DOHH2 (cell line): ENCODE results near the gene RPL19.

ENCODE experiments used
- H3F3A ChIP-seq: fragments of 200-600 bp; sonication (generic), shearing (Covaris generic); 2 replicates; pipeline ENCODE4 v1.6.0; 2016; ENCODE audit warnings: antibody characterized with exemption, mild to moderate bottlenecking; ENCODE audit not compliant: control insufficient read depth, insufficient read depth
- H3K27ac ChIP-seq: fragments of 200-600 bp; sonication (generic); 2 replicates; pipeline ENCODE4 v1.5.1; 2014; ENCODE audit warnings: low read depth, mild to moderate bottlenecking, low read length, moderate library complexity
- H3K27me3 ChIP-seq: fragments of 200-600 bp; sonication (generic); 2 replicates; pipeline ENCODE4 v1.6.1; 2014; ENCODE audit warnings: mild to moderate bottlenecking, low read length, mixed read lengths; ENCODE audit not compliant: control insufficient read depth
- H3K36me3 ChIP-seq: fragments of 200-600 bp; sonication (generic); 2 replicates; pipeline ENCODE4 v1.6.1; 2014; ENCODE audit warnings: mild to moderate bottlenecking, low read length, moderate library complexity, mixed read lengths; ENCODE audit not compliant: control insufficient read depth
- H3K4me1 ChIP-seq: fragments of 200-600 bp; sonication (generic); 2 replicates; pipeline ENCODE4 v1.6.1; 2014; ENCODE audit warnings: mild to moderate bottlenecking, low read length, mixed read lengths; ENCODE audit not compliant: control insufficient read depth
- H3K4me2 ChIP-seq: fragments of 200-600 bp; sonication (generic); 2 replicates; pipeline ENCODE4 v1.6.0; 2014; ENCODE audit warnings: mild to moderate bottlenecking, low read length, moderate library complexity
- H3K4me3 ChIP-seq: fragments of 200-600 bp; sonication (generic); 2 replicates; pipeline ENCODE4 v1.5.1; 2014; ENCODE audit warnings: mild to moderate bottlenecking, low read length, mixed read lengths
- H3K79me2 ChIP-seq: fragments of 200-600 bp; sonication (generic); 2 replicates; pipeline ENCODE4 v1.6.1; 2014; ENCODE audit warnings: mild to moderate bottlenecking, low read length, mixed read lengths; ENCODE audit not compliant: control insufficient read depth
- H3K9me2 ChIP-seq: fragments of 200-600 bp; sonication (generic); replicated peaks from 2 replicates; pipeline ENCODE4 v1.6.1; 2014; ENCODE audit warnings: mild to moderate bottlenecking, low read length, mixed read lengths; ENCODE audit not compliant: control insufficient read depth
- H3K9me3 ChIP-seq: fragments of 200-600 bp; sonication (generic); 2 replicates; pipeline ENCODE4 v1.6.1; 2014; ENCODE audit warnings: antibody characterized with exemption, low read length, mixed read lengths; ENCODE audit not compliant: control insufficient read depth, insufficient read depth
- H4K20me1 ChIP-seq: fragments of 200-600 bp; sonication (generic); 2 replicates; pipeline ENCODE4 v1.6.0; 2014; ENCODE audit warnings: low read depth, mild to moderate bottlenecking, antibody characterized with exemption, low read length, moderate library complexity; ENCODE audit not compliant: control insufficient read depth, insufficient read depth
- CTCF ChIP-seq: fragments of 200-600 bp; sonication (generic); IDR thresholded peaks from one replicate; pipeline ENCODE4 v1.5.1; 2014; ENCODE audit warnings: antibody characterized with exemption, mild to moderate bottlenecking, low read depth, low read length; ENCODE audit not compliant: poor library complexity, severe bottlenecking
- EZH2phosphoT487 ChIP-seq: fragments of 200-600 bp; sonication (generic); IDR thresholded peaks from 2 replicates; pipeline ENCODE4 v1.6.1; 2017; ENCODE audit warnings: borderline replicate concordance, mild to moderate bottlenecking, antibody characterized with exemption, low read length, moderate library complexity, mixed read lengths

RPL19 gene

GRCh38 chr17:39212841-39213480 is 12.9 kb downstream of the RPL19 start:
- no peak for TF ChIP-seq EZH2phosphoT487
- TF ChIP-seq CTCF, result no peak
- H3K27ac ChIP-seq, result no peak overlapping the region

GRCh38 chr17:39213852-39214251 is 13.8 kb downstream of the RPL19 start:
- Histone ChIP-seq H3K27me3 (peaks cover 12% of the 10 kb centered on the region), H3K36me3 (no peaks in the 10 kb centered on the region), H3K27ac (no peak overlapping the region), H3K79me2 (no peaks in the 10 kb centered on the region), H3K9me2 (no peaks in the 10 kb centered on the region), H4K20me1 (no peaks in the 10 kb centered on the region), H3F3A (peaks cover 8% of the 10 kb centered on the region), H3K9me3 (no peaks in the 10 kb centered on the region), H3K4me2 (no peak overlapping the region), H3K4me3 (no peak overlapping the region), H3K4me1 (peaks cover 28% of the 10 kb centered on the region)
- TF ChIP-seq CTCF (no peak), EZH2phosphoT487 (no peak)

More at GRCh38 chr17:39212841-39213480, 12.9 kb downstream of the RPL19 start:
- H3K79me2 ChIP-seq, result no peaks in the 10 kb centered on the region
- peaks cover 5% of the 10 kb centered on the region for H3K27me3 ChIP-seq
- H3K36me3 ChIP-seq, result no peaks in the 10 kb centered on the region
- H3K4me2 ChIP-seq, result no peak overlapping the region
- peaks cover 16% of the 10 kb centered on the region for H3F3A ChIP-seq
- H3K4me3 ChIP-seq, result no peak overlapping the region
- H3K9me2 ChIP-seq, result no peaks in the 10 kb centered on the region
- no peaks in the 10 kb centered on the region for H4K20me1 ChIP-seq
- peaks cover 36% of the 10 kb centered on the region for H3K4me1 ChIP-seq
- H3K9me3 ChIP-seq, result no peaks in the 10 kb centered on the region

GRCh38 chr17:39217734-39218369 is 17.8 kb downstream of the RPL19 start:
- Histone ChIP-seq H3F3A (no peaks in the 10 kb centered on the region), H3K27me3 (peaks cover 25% of the 10 kb centered on the region), H3K4me3 (no peak overlapping the region), H3K9me2 (no peaks in the 10 kb centered on the region), H3K36me3 (no peaks in the 10 kb centered on the region), H3K27ac (no peak overlapping the region), H3K4me1 (no peaks in the 10 kb centered on the region), H3K9me3 (no peaks in the 10 kb centered on the region), H4K20me1 (no peaks in the 10 kb centered on the region), H3K4me2 (no peak overlapping the region), H3K79me2 (no peaks in the 10 kb centered on the region)
- TF ChIP-seq EZH2phosphoT487, result no peak

- Histone ChIP-seq H3K79me2 (no peaks in the 10 kb centered on the region), H3F3A (no peaks in the 10 kb centered on the region), H3K4me2 (no peak overlapping the region), H3K27me3 (peaks cover 36% of the 10 kb centered on the region), H3K4me1 (no peaks in the 10 kb centered on the region), H3K9me3 (no peaks in the 10 kb centered on the region), H3K27ac (no peak overlapping the region), H3K9me2 (no peaks in the 10 kb centered on the region), H3K36me3 (no peaks in the 10 kb centered on the region), H3K4me3 (no peak overlapping the region), H4K20me1 (no peaks in the 10 kb centered on the region)
- TF ChIP-seq EZH2phosphoT487 (no peak), CTCF (no peak)
These were observed 18.8 kb downstream of the RPL19 start for GRCh38 chr17:39218906-39219305.
